Chondrocyte (in vitro differentiated cells): Measurements from ENCODE around the gene OGA. TPM values are rescaled to one million over a fixed set of nuclear protein-coding genes. Genes with fewer than 3 reads are reported as not detected.
"Not testable (repeated sequence)": the region's sequence is repeated elsewhere in the genome, so short reads cannot be mapped to it uniquely, and the experiment has no call there.

ENCODE experiments used
- DNase-seq: peaks from one replicate; pipeline ENCODE4 v3.0.0; 2021; ENCODE audit warnings: mixed read lengths, low spot score
- H3K27ac Mint-ChIP-seq: one replicate; pipeline ENCODE4 v1.8.0; 2021; ENCODE audit warnings: mild to moderate bottlenecking, moderate library complexity, mixed read lengths; ENCODE audit not compliant: unreplicated experiment
- H3K27me3 Mint-ChIP-seq: 2 replicates; pipeline ENCODE4 v1.8.0; 2021; ENCODE audit warnings: low read depth, mixed read lengths
- H3K36me3 Mint-ChIP-seq: 2 replicates; pipeline ENCODE4 v1.8.0; 2021; ENCODE audit warnings: low read depth, mixed read lengths
- H3K4me1 Mint-ChIP-seq: 2 replicates; pipeline ENCODE4 v1.8.0; 2021; ENCODE audit warnings: low read depth, mild to moderate bottlenecking, mixed read lengths
- H3K4me3 Mint-ChIP-seq: one replicate; pipeline ENCODE4 v1.8.0; 2021; ENCODE audit warnings: mild to moderate bottlenecking, moderate library complexity, mixed read lengths; ENCODE audit not compliant: unreplicated experiment
- H3K9me3 Mint-ChIP-seq: 2 replicates; pipeline ENCODE4 v1.8.0; 2021; ENCODE audit warnings: low read depth, mixed read lengths
- total RNA-seq: library from RNA; stranded (reverse); gene quantifications from 3 replicates; pipeline ENCODE4 v1.2.1, GENCODE V29; 2021
- TF ChIP-seq, protein P1 (sequence below): fragments of 200-600 bp; sonication (generic); IDR thresholded peaks from 2 replicates; pipeline ENCODE4 v1.5.0; 2021; ENCODE audit warnings: antibody characterized with exemption, mild to moderate bottlenecking, moderate library complexity

The OGA gene
- total RNA-seq, 1 donor from 2014 or later, result 75.5 TPM

DNA sequence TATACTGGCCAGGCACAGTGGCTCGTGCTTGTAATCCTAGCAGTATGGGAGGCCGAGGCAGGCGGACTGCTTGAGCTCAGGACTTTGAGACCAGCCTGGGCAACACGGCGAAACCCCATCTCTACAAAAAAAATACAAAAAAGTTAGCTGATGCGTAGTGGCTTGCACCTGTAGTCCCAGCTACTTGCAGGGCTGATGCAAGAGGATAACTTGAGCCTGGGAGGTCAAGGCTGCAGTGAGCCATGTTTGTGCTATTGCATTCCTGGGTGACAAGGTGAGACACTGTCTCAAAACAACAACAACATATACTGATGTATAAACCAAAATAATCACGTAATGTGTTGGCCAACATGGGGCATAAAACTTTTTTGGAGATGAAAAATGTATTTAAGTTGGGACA lies 28.6 kb downstream of the OGA start:
- Mint-ChIP-seq H3K4me3 (no peak overlapping the region), H3K27ac (no peak overlapping the region), H3K4me1 (peaks cover 4% of the 10 kb centered on the region), H3K9me3 (no peaks in the 10 kb centered on the region), H3K36me3 (peaks cover 31% of the 10 kb centered on the region), H3K27me3 (no peaks in the 10 kb centered on the region)
- TF ChIP-seq, protein P1, sequence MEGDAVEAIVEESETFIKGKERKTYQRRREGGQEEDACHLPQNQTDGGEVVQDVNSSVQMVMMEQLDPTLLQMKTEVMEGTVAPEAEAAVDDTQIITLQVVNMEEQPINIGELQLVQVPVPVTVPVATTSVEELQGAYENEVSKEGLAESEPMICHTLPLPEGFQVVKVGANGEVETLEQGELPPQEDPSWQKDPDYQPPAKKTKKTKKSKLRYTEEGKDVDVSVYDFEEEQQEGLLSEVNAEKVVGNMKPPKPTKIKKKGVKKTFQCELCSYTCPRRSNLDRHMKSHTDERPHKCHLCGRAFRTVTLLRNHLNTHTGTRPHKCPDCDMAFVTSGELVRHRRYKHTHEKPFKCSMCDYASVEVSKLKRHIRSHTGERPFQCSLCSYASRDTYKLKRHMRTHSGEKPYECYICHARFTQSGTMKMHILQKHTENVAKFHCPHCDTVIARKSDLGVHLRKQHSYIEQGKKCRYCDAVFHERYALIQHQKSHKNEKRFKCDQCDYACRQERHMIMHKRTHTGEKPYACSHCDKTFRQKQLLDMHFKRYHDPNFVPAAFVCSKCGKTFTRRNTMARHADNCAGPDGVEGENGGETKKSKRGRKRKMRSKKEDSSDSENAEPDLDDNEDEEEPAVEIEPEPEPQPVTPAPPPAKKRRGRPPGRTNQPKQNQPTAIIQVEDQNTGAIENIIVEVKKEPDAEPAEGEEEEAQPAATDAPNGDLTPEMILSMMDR, result no peak
- DNase-seq, result no peak

DNA sequence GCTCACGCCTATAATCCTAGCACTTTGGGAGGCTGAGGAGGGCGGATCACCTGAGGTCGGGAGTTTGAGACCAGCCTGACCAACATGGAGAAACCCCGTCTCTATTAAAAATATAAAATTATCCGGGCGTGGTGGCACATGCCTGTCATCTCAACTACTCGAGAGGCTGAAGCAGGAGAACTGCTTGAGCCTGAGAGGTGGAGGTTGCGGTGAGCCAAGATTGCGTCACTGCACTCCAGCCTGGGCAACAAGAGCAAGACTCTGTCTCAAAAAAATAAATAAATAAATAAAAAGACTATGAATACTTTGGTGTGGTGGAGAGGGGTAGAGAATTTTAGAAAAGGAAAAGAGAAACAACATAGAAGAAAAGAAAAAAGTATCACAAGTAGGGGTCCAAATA lies 29.0 kb downstream of the OGA start:
- H3K27ac Mint-ChIP-seq, DNase-seq, H3K4me3 Mint-ChIP-seq, H3K9me3 Mint-ChIP-seq, H3K4me1 Mint-ChIP-seq, H3K27me3 Mint-ChIP-seq: not testable (repeated sequence)
- peaks cover 27% of the 10 kb centered on the region for H3K36me3 Mint-ChIP-seq

DNA sequence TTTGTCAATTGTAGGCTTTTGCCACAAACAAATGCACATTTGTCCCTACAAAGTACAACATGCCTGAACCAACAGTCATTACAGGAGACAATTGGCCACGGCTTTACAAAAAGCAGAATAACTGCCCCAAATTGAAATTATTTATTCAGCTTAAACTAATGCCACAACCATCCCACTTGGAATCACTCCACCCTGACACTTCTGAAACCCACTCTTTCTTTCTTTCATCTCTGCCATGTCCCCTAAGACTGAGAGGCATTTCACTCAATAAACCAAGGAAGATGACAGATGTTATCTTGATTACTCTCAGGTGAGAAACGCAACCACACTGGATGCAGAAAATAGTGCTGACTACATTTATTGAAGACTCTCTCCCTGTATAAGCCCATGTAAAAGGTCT lies 32.4 kb downstream of the OGA start:
- H3K36me3 Mint-ChIP-seq, result peaks cover 16% of the 10 kb centered on the region
- no peak for DNase-seq
- no peak overlapping the region for H3K4me3 Mint-ChIP-seq
- H3K4me1 Mint-ChIP-seq, result peaks cover 34% of the 10 kb centered on the region
- TF ChIP-seq, protein P1, result no peak
- no peaks in the 10 kb centered on the region for H3K27me3 Mint-ChIP-seq
- H3K9me3 Mint-ChIP-seq, result no peaks in the 10 kb centered on the region
- no peak overlapping the region for H3K27ac Mint-ChIP-seq

DNA sequence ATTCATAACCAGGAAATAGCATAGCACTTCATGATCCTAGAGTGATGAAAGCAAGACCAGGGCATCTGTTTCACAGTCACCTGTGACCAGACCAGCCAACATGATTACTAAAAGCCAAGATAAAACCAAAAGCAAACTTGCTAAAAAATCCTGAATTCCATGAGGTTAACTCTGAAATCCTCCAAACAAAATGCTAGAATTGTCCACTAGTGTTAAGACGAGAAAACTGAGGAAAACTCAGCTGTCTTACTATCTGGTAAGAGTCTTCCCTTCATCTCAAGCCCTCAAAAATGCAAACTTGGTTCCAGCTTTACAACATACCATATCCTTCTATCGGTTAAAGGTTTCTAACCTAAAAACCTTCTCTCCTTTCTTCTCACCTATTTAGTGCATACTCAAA lies 33.7 kb downstream of the OGA start:
- DNase-seq, result no peak
- Mint-ChIP-seq H3K36me3 (peaks cover 13% of the 10 kb centered on the region), H3K4me1 (peaks cover 40% of the 10 kb centered on the region), H3K4me3 (no peak overlapping the region), H3K9me3 (no peaks in the 10 kb centered on the region), H3K27ac (peak overlapping the region; percentile 94), H3K27me3 (no peaks in the 10 kb centered on the region)
- TF ChIP-seq, protein P1, result no peak

DNA sequence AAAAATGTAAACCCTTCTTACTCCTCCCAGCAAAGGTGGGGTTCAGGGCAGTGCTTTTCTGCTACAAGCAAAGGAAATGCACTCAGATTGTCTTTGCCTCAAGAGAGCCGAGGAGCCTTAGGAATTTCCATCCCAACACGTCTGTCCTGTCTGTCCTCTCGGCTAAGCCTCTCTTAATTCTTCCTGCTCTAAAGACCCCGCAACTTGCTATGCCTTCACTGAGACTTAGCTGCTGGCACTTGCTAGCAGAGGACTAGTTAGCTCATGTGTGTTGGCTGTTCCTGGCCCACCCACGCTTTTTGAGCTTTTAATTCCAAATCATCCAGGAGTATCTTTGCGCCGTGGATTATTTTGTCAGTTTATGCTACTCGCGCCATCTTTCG lies 34.5 kb downstream of the OGA start:
- Mint-ChIP-seq H3K36me3 (peaks cover 14% of the 10 kb centered on the region), H3K27me3 (peaks cover 5% of the 10 kb centered on the region), H3K27ac (peak overlapping the region; percentile 94), H3K4me1 (peaks cover 47% of the 10 kb centered on the region), H3K4me3 (peak overlapping the region; percentile 98), H3K9me3 (no peaks in the 10 kb centered on the region)
- TF ChIP-seq, protein P1, result no peak
- DNase-seq, result no peak
